Measurements from ENCODE around the gene TANGO6.

- TF ChIP-seq POLR2A (IDR thresholded peaks at IDR 0.05) (no peak), CTCF (IDR thresholded peaks at IDR 0.05) (no peak)
Measured at GRCh38 chr16:68802190-68802589, 41.1 kb upstream of the TANGO6 start.
